BJ (cell line): Measurements from ENCODE around the gene EPRS1. TPM values are rescaled to one million over a fixed set of nuclear protein-coding genes. Genes with fewer than 3 reads are reported as not detected.

Source experiments
- CTCF ChIA-PET: fragments of 350-600 bp; formaldehyde crosslinking; extraction: SDS; loops from one replicate; lab custom pipeline; 2021; ENCODE audit warnings: antibody characterized with exemption, inconsistent platforms; lab: Yijun Ruan, JAX
- POLR2A ChIA-PET: fragments of 300-600 bp; sonication (Branson Sonifier 250); formaldehyde crosslinking; extraction: SDS; loops from one replicate; lab custom pipeline; 2021; ENCODE audit warnings: antibody characterized with exemption; lab: Charles Lee
- DNase-seq: peaks from one replicate; pipeline ENCODE4 v3.0.0-alpha.2; 2011; ENCODE audit warnings: low read depth
- H3K27me3 ChIP-seq: 2 replicates; pipeline ENCODE4 v1.6.0; 2011; ENCODE audit warnings: low read length; ENCODE audit not compliant: control insufficient read depth, insufficient read depth
- H3K36me3 ChIP-seq: 2 replicates; pipeline ENCODE4 v1.5.1; 2011; ENCODE audit warnings: low read length; ENCODE audit not compliant: control insufficient read depth, insufficient read depth
- H3K4me3 ChIP-seq: 2 replicates; pipeline ENCODE4 v1.5.1; 2011; ENCODE audit warnings: low read depth, mild to moderate bottlenecking, control low read depth, low read length
- polyA plus RNA-seq: library from polyadenylated mRNA; depleted of rRNA; stranded (reverse); fragments of >200 nt; gene quantifications from 2 replicates; pipeline ENCODE4 v1.2.3, GENCODE V29; 2011; rRNA removed
- TF ChIP-seq, protein P1 (sequence below): IDR thresholded peaks from 2 replicates; pipeline ENCODE4 v1.5.1; 2011; ENCODE audit warnings: low read depth, mild to moderate bottlenecking, control low read depth, inconsistent platforms, low read length, moderate library complexity; ENCODE audit not compliant: insufficient read depth

Gene EPRS1
- polyA plus RNA-seq, 1 experiment: 88.7 TPM

DNA sequence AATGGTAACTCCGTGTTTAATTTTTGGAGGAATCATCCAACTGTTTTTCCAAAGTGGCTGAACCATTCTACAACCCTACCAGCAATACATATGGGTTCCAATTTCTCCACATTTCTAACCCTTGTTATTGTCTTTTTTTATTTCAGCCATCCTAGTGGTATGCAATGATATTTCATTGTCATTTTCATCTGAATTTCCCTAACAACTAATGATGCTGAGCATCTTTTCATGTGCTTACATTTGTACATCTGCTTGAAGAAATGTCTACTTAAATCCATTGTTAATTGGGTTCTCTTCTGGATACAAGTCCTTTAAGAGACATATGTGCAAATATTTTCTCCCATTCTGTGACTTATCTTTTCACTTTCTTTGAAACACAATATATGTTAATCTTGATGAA lies 43.3 kb downstream of the EPRS1 start:
- TF ChIP-seq, protein P1, sequence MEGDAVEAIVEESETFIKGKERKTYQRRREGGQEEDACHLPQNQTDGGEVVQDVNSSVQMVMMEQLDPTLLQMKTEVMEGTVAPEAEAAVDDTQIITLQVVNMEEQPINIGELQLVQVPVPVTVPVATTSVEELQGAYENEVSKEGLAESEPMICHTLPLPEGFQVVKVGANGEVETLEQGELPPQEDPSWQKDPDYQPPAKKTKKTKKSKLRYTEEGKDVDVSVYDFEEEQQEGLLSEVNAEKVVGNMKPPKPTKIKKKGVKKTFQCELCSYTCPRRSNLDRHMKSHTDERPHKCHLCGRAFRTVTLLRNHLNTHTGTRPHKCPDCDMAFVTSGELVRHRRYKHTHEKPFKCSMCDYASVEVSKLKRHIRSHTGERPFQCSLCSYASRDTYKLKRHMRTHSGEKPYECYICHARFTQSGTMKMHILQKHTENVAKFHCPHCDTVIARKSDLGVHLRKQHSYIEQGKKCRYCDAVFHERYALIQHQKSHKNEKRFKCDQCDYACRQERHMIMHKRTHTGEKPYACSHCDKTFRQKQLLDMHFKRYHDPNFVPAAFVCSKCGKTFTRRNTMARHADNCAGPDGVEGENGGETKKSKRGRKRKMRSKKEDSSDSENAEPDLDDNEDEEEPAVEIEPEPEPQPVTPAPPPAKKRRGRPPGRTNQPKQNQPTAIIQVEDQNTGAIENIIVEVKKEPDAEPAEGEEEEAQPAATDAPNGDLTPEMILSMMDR: no peak
- H3K36me3 ChIP-seq: peaks cover 5% of the 10 kb centered on the region
- no peak for DNase-seq
- no peak overlapping the region for H3K4me3 ChIP-seq
- ChIA-PET POLR2A (no interaction called here), CTCF (interaction anchor here (0.7 to 1.2 kb wide), 2 partner anchors 9 to 11 kb away, joined by 3 read pairs; no protein-coding TSS in a partner anchor)
- no peaks in the 10 kb centered on the region for H3K27me3 ChIP-seq

DNA sequence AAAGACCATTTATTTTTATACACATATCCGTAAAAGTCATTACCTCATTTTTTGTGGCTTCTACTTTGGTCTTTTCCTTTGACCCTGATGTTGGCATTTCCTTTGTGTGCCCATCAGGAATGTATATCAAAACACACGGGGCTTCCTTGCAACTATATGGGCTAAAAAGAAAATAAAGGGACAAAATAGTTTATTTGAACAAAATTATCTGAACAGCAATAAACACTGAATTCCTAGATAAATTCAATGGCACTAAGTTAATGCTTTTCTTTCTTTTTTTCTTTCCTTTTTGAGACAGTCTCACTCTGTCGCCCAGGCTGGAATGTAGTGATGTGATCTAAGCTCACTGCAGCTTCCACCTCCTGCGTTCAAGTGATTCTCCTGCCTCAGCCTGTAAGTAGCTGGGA lies 45.2 kb downstream of the EPRS1 start:
- Histone ChIP-seq H3K27me3 (no peaks in the 10 kb centered on the region), H3K4me3 (no peak overlapping the region), H3K36me3 (peaks cover 7% of the 10 kb centered on the region)
- no peak for DNase-seq
- ChIA-PET POLR2A (no interaction called here), CTCF (no interaction called here)
- TF ChIP-seq, protein P1: no peak

DNA sequence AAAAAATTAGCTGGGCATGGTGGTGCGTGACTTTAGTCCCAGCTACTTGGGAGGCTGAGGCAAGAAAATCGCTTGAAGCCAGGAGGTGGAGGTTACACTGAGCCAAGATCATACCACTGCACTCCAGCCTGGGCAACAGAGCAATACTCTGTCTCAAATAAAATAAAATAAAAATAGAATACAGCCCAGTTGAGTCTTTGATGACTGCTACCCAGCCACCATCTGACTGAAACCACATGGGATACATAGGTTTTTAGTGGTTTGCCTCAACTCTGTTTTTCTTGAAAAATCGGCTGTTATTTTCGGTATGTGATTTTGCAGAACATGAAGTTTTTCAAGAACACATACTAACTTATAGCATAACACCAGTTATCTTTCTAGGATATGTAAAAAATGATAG lies 46.5 kb downstream of the EPRS1 start:
- ChIA-PET POLR2A (no interaction called here), CTCF (interaction anchor here (1.8 kb wide), 1 partner anchor 9 kb away, joined by 5 read pairs; no protein-coding TSS in a partner anchor)
- no peak for DNase-seq
- TF ChIP-seq, protein P1: no peak
- no peaks in the 10 kb centered on the region for H3K27me3 ChIP-seq
- H3K36me3 ChIP-seq: peaks cover 6% of the 10 kb centered on the region
- H3K4me3 ChIP-seq: no peak overlapping the region

Other genes with a start within 250 kb of the EPRS1 start
- gene SLC30A10, start 117.9 kb downstream of the EPRS1 start, polyA plus RNA-seq: not detected in 2 replicates
- 28.8 and 32.6 TPM in 2 replicates for gene BPNT1, start 43.3 kb upstream of the EPRS1 start, polyA plus RNA-seq
- 10.7 and 22.5 TPM in 2 replicates for gene IARS2, start 47.6 kb upstream of the EPRS1 start, polyA plus RNA-seq
- 25.1 and 50.0 TPM in 2 replicates for gene RAB3GAP2, start 225.9 kb upstream of the EPRS1 start, polyA plus RNA-seq